Activated CD8-positive, alpha-beta memory T cell treated with anti-CD3 and anti-CD28 coated beads, Interleukin-2, amount 50 U/mL, for 4 hours (primary cell): ENCODE results near the gene PDK2.

Source experiments
- DNase-seq: peaks from one replicate; pipeline ENCODE4 v3.0.0-alpha.2; 2020

PDK2 gene

DNA sequence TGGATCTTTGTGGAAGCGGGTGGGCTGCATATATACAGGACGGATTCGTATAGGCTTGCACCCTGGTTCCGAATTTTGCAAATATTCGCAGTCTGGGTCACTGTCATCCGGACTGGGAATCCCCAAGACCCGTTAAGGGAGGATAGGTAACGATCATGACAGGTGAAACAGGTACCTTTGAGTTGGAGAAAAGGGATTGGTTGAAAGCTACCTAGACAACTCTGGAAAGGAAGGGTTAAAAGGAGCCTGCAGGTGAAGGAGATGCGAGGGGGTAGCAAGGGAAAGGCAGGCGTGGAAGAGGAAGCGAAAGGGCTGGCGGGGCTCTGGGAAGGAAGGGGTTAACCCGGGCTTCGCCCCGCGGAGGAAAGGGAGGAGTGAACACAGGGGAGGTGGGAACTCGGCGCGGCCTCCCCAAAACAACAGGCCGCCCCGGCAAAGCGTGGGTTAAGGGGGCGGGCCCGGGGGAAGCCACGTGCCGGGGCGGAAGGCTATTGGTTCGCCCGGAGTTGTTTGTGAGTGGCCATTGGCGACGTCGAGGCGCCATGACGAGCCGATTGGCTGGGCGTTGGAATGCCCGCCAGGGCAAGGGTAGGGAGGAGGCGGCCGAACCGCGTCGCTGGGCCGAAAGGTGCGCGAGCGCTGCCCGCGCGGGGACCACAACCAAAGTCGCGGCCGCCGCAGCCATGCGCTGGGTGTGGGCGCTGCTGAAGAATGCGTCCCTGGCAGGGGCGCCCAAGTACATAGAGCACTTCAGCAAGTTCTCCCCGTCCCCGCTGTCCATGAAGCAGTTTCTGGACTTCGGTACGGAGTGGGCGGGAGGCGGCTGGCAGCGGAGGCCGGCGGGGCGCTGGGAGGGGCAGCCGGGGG, at the start of gene PDK2:
Gene PDK2, plus strand, starts transcription at position 599 of the 867 bp plus-strand sequence. Its CDS starts 85 bp downstream, at position 684.
- DNase-seq, result peak; percentile 95

DNA sequence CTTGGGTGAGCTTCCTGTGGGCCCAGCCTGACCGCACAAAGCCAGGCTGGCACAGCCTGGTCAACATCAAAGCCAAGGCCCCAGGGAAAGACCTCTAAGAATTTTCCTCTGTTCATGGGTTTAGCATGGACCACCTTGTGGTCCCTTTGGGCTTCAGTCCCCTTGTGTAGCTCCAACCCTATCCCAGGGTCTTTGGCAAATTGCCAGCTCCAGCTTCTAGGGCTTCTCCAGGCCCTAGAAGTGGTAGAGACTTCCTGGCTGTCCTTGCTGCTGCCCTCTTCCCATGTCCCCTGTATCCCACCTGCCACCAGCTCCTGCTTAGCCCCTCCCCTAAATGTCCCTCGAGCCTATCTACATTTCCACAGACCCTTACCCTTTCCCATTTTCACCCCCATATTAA, 49.0 kb upstream of the PDK2 start:
- DNase-seq, result no peak

DNA sequence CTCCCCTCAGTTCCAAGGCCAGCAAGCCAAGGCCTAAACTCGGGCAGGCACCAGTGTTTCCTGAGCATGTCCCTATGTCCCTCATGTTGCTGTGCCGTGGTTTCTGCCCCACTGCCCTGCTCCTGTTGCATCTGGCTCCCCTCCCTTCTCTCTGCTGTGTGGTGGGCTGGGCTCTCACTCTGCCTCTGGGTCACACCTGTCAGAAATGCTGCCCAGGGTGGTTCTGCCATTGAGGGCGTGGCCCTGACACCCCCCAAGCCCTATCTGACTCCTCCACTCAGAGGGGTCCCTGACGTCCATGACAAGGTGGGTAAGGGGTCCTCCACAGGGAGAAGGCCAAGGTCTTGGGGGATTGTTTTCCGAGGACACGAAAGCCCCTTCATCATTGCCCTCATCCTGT, 48.5 kb upstream of the PDK2 start:
- DNase-seq, result no peak

DNA sequence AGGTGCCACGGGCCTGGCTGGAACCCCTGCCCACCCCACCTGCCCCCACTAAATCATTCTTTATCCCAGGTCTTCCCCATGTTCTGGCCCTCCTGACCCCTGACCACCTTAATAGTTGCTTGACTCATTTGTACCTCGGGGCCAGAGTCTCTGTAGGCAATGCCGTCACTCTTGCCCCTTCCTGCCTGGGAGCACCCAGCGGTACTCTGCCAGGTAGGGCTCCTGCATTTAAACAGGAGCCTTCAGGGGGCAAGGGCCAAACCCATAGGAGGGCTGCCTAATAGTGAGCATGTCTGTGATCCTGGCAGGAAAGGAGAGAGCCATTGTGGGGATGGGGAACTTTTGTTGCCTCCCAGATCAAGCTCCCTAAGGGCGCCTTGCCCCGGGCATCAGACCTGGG, 48.1 kb upstream of the PDK2 start:
- no peak for DNase-seq

DNA sequence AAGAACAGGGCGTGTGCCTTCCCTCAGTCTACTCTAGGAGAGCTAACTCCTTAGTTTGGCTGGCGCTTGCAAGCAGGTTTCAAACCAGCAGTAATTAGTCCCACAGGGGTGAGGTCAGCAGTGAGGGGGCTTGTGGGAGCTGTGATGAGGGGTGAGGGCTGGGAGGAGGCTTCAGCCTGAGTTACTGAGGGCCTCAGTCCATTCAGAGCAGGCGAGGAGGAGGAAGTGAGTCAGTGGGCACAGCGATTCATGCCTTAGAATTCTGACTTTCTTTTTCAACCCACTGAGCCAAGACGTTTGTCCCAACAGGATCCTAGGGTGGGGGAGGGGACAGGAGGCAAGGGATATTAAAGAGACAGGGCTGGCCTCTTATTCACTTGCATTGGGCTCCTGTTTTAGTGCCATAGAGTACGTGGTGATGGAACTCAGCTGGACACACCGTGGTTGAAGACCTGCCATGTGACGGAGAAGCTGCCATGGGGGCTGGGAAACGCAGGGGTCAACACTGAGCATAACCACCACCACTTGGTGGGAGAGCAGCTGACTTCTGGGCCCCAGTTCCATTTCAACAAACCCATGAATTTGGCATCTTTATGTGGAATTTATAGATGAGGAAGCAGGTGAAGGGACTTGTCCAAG, 47.5 kb upstream of the PDK2 start:
- DNase-seq, result no peak

DNA sequence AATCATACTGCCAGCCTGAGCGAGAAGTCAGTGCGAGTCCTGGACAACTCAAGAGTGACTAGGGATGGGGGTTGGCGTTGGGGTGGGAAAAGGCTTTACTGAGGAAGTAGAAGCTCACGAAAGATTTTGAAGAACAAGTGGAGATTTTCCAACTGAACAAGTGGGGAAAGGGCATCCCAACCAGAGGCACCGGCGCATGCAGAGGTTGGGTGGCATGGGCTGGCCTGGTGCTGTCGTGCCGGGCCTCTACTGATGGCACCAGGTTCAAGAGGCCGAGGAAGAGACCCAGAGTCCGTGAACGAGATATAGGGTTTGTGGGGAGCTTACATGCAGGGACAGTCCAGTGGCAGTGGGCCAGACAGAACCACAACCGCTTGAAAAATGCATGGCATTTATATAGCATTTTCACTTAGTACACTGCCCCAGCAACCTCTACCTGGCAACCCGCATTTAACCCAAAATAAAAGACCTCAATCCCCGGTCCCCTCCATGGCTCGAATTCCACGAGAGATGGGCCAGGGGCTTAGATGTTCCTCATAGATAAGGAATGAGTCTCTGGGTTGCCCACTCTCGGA, 46.9 kb upstream of the PDK2 start:
- DNase-seq, result no peak

DNA sequence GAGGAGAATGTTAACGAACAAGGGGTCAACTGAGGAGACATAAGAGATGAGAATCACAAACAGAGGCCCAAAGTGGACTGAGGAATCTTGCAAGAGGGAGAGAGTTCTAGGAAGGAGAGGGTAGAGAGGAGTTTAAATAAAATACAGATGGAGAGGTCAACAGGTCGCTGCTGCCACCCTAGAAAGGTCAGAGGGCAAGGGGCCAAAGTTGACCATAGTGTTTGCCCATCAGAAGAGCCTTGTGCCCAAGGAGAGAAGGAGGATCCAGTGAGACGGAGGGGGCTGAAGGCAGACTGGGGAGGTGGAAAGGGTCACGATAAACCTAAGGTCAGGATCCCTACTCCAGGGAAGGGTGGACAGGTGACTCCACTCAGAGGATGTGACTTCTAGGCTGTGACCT, 46.2 kb upstream of the PDK2 start:
- DNase-seq, result no peak

DNA sequence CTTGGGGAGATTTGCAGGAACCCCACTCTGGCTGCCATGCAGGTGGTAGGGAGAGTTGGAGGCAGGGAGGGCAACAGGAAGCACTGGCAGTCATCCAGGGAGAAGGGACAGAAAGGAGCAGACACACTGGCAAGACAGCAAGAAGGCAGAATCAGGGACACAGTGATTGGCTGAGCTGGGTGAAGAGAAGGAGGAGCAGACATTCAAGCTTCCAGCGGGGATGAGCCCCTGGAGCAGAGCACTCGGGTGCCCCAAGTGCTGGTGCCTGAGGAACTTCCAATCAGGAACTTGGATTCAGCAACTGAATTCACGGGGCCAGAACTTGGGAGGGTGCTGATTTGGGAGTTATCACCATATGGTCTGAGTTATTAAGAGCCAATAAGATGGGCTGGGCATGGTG, 45.5 kb upstream of the PDK2 start:
- no peak for DNase-seq

DNA sequence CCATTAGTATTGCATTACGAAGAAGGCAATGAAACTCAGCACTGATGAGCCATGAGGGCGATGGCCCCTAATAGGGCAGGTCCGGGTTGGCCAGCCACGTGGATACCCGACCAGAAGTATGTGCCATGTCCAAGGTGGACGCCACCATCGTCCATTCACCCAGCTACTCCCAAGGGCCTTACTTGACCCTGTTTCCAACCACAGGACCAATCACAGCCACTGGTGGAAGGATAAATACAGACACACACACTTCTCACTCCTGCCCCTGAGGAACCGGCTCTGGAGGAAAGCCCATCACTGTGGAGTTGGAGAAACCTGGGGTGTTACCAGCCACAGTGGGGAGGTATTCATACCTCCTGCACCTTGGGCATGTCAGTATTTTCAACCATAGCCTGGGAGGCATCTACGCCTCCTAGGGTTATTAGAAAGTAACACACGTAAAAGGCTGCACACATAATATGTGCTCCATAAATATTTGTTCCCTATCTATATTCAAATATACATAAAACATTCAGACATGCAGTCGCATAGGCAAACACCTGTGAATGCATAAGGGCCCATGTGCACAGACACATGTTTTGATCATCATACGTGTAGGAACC, 44.6 kb upstream of the PDK2 start:
- DNase-seq, result no peak

DNA sequence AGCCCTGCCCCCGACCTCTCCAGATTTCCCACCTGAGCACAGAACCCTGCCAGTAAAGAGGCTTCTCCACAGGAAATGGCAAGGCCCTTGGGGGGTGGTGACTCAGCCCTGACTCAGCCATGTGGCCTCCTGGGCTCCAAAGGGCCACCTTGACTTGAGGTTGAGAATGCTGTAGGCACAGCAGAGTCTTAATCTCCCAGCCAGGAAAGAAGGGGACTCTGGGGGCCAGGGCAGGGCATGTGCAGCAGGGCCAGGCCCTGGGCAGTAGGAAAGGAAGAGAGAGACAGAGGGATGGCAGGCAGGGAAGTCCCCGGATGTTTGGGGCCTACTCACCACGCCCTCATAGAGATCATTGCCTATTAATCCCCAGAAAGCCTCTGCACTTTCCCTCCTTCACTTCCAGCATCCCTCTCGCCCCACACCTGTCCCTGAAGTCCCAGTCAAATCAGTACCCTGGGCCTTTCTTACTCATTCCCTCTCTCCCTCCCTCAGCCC, 44.0 kb upstream of the PDK2 start:
- DNase-seq, result peak; percentile 54

DNA sequence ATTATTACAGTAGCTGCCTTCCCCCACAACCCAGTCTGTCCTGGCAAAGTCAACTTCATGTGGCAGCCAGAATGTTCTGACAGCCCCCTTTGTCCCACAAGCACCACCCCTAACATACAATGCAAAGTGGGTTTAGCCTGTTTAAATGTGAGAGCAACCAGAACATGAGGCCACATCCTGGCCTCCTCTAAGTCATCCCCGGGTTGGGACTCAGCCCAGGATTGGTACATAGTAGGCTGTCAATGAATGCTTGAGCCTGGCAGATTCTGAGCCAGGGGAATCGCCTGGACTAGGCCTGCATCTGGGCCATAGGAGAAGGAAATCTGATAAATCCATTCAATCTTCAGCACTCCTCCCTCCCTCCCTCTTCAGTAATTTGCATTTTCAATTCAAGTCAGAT, 43.5 kb upstream of the PDK2 start:
- no peak for DNase-seq

DNA sequence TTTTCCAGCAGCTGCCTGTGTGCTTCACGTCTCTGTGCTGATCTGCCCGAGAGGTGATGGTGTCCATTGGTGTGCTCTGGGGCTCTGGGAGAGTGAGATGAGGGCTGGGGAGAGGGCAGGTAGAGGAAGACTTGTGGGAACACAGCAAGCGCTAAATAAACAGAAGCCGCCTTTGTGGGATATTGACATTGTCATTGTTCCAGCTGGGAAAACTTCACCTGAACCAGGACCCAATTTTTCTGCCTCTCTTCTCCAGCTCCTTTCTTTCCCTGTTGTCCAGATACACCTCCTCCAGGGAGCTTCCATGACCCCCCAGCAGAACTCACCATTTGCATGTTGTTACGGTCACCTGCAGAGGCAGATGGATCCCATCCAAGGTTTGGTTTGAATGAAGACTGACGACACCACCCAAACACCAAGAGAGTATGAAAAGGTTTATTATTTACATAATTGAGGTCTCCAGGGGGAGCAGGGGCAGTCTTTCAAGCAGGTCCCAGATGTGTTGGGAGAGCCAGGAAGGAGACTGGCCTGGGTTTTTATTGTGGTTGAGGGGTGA, 42.8 kb upstream of the PDK2 start:
- DNase-seq, result no peak

DNA sequence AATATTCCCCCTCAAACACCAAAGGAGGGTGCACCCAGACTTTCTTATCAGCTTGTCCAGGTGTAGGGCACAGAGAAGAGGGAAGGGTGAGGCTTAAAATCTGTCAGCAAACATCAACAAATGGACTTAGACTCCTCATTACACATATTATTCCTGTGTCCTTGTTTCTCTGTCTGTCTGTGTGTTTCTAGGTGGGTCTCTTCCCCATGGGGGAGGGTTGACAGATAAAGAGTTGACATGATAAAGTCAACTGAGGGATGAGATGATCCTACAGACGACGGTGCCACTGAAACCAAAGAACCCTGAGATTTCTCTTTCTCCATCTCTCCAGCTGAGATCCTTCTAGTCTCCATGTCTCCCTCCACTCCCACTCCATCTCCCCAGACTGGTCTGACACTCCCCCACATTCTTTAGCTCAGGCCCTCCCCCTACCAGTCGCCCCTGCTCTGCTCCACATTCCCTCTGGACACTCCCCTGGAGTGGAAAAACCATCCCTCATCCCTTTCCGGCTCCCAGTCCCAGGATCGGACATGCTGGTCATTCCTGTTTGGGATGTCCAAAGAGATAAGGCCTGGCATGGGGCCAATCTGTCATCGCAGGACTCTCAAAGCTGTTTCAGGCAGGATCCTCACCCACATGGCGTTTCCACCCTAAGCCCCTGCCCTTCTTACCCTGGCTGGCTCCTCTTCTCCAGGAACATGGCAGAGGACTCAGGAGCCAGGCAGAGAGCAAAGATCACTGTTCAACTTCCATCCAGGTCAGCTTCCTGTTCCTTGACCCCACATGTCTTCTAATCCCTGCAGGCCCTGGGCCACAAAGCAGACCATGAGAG, 42.1 kb upstream of the PDK2 start:
- no peak for DNase-seq

DNA sequence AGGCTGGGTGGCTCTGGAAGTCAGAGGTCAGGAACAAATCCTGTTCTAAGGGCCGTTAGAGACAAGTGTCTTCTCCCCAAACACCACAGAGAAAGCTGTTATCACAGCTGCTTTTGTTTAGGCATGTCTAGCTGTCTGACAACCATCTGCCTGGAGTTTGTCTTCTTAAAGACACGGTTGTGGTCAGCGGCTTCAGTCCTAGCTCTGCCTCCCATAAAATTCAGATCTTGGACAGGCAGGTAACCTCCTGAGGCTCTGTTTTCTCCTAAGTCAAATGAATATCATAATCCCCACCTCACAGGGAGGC, 41.5 kb upstream of the PDK2 start:
- no peak for DNase-seq

DNA sequence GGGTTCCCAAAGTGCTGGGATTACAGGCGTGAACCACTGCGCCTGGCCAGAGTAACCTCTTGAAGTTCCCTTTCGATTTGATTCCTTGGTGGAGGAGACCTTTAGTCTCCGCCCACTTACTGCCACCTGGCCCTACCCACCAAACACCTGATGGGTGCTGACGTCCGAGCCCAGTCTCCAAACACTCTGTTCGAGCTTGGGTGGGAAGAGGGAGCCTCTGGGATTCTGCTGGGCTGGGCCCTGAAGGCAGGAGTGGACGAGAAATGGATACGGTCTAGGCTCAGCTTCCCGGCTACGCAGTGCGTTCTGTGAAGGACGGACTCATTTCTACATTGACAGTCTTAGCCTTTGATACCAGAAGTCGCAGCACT, 40.1 kb upstream of the PDK2 start:
- no peak for DNase-seq

DNA sequence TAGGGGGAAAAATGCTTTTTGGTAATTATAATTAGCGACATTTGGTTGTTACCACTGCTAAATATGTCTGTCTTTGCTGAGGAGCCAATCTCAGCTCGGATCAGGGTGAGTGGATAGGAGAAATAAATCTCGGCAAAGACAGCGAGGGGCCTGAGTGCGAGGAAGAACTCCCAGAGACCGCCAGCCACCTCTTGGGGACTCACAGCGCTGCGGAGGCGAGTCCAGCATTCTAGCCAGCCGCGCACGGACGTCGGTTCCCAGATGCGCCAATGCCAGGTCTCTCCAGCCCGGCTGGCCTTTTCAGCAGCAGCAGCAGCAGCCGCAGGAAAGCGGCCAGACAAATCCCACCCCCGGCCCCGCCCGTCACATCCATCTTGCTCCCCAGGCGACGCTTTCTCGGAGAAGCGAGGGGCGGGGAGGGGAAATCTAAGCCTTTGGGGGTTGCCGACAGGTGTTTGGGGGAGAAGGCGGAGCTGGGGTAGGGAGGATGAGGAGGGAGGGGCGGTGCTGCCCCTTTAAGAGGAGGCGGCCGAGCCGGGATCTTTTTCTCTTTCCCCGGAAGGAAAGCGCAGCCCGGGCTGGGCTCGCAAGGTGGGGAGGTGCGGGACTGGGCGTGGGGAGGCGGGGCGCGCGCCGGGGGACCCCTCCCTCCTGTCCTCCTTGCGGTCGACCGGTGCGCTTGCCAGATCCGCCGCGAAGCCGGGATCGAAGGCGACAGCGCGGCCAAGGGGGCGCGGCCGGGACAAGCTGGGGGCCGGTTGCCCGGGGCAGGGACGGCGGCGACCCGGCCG, 39.5 kb upstream of the PDK2 start, which contains the start of gene ITGA3:
Gene ITGA3, plus strand, starts transcription at position 685 of the 791 bp plus-strand sequence. CDS start 330 bp downstream, outside the sequence.
- peak; percentile 60 for DNase-seq

DNA sequence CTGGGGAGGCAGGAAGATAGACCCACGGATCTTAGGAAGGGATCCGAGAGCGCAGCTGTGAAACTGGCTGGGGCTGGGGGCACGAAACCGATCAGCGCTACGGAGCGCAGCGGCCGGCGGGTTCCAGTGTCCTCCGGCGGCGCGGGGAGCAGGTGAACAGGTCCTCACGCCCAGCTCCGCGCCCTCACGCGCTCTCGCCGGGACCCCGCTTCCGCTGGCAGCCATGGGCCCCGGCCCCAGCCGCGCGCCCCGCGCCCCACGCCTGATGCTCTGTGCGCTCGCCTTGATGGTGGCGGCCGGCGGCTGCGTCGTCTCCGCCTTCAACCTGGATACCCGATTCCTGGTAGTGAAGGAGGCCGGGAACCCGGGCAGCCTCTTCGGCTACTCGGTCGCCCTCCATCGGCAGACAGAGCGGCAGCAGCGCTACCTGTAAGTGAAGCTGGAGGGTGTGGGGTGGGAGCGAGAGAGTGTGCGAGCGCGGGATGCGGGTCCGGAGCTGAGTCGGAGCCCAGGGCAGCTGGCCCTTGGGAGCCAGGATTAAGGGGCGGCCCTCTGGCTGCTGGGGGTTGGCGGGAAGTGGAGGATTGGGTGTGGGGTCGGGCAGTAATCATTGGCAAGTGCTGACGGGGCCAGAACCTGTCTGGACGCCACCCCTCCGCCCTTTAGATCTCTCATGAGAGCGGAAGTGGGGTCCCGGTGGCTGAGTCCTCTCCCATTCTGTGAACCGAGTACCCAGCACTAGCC, 38.8 kb upstream of the PDK2 start:
- DNase-seq, result peak; percentile 61

DNA sequence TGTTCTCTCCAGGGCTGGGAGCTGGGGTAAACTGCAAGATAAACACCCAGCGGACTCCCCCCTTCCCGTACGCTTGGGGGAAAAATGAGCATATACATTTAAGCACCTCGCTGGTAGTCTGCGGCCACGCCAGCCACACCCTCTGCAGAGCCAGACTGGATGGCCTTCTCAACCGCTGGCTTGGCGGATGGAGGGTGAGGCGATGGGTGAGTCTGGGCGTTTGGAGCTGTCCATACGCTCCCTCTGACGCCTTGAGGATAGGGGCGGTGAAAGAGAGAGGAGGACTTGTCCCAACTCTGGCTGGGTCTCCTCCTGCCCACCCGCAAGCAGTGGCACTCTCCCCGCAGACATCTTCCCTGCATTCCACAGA, 38.2 kb upstream of the PDK2 start:
- no peak for DNase-seq

DNA sequence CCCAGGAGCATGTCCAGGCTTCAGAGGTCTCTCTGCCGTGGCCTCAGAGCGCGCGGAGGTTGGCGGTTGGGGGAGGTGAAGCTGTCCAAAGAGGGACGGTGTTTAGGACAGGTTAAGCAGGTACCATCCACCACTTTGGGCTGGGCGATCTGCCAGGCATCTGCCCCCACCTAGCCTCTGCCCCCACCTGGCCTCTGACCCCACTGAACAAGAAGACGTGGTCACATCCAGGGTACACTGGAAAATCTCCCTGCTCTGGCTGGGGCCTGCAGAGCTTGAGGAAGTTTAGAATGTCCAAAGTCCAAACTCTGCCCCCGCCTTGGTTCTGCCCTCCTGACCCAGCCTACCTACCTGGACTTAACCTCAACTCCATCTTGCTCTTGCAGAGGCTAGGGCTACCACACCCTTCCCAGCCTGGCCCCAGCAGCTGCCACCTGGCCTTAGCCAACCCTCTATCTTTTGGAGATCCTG, 37.6 kb upstream of the PDK2 start:
- no peak for DNase-seq

DNA sequence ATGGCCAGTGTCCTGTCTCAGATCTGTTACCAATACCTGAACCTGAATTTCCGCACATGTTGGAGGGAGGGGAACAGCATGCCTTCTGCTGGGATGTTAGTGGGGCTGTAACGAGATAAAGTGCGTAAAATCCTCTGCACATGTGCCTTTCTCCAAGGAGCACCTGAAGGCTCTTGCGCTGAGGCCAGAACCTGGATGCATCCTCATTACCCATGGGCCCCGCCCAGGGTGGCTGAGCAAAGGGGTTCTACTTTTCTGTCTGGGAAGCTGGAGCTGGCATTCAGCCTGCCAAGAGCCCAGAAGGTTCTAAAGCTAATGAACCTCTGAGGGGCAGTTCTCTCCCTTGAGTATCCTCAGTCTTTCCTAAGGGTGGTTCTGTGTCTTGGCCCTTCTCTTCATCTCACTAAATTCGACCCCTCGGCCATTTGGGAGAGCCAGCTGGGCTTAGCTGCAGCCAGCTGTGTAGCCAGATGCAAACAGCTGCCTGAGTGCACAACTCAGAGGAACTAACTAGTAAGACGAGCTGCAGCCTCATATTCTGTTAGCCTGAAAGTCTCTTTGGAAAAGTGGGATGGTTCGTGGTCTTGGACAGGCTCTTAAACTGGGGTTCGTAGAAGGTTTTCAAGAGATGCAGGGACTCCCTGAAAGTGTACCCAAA, 36.7 kb upstream of the PDK2 start:
- DNase-seq, result no peak
